Medulla oblongata (tissue), 1 donor: ENCODE data around the gene HMCN2.

ENCODE experiments used
- DNase-seq: peaks from one replicate; pipeline ENCODE4 v3.0.0-alpha.2; 2015; ENCODE audit errors: extremely low spot score

Gene HMCN2

DNA sequence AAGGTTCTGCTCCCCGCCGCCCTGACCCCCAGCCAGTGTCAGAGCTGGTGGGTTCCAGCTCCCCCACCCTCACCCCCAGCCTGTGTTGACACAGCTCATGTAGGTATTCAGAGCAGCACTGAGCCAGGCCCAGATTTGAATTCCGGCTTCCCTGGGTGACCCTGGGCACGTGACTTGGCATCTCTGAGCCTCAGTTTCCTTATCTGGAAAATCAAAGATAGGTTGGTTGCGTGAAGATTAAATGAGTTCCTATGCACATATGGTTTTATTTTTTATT is 42.0 kb downstream of the HMCN2 start:
- DNase-seq = no peak

DNA sequence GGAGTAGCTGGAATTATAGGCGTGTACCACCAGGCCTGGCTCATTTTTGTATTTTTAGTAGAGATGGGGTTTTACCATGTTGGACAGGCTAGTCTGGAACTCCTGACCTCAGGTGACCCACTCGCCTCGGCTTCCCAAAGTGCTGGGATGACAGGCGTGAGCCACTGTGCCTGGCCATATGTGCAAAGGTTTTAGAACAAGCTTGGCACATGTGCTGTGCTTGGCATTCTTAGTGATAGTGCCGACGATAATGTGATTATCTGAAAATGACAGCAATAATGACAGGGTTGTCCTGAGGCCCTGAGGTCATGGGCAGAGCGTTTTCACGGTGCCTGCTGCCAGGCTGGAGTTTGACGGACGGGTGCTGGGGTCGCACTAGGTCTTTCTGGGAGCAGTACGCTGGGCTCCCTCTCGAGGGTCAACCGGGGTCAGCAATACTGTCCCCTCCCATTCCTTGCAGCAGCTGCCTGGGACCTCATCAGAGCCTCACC is 42.6 kb downstream of the HMCN2 start:
- no peak for DNase-seq

DNA sequence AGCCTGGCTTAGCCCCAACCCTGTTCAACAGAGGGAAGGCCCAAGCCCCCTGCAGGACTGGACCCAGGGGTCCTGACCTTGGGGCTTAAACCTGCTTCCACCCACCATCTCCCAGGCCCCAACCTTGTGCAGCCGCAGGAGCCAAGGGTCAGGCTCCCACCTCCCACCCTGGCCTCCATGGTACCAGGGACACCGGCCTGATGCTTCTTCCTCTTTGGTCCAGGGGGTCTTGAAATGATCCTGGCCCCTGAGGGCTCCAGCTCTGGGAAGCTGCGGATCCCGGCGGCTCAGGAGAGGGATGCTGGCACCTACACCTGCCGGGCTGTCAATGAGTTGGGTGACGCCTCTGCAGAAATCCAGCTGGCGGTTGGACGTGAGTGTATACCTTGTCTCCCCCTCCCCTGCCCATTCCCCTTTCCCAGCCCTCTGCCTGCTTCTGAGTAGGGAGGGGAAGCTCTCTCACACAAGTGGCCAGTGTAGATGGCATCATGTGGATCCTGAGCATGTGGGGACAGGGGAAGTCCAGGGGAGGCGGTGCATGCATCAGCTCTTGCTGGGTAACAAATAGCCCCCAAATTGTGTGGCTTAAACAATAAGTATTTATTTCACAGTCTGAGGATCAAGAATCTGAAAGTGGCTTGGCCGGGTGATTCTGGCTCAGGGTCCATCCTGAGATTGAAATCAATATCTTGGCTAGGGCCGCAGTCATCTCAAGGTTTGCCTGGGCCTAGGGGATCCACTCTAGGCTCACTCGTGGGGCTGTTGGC is 44.3 kb downstream of the HMCN2 start:
- DNase-seq = no peak

DNA sequence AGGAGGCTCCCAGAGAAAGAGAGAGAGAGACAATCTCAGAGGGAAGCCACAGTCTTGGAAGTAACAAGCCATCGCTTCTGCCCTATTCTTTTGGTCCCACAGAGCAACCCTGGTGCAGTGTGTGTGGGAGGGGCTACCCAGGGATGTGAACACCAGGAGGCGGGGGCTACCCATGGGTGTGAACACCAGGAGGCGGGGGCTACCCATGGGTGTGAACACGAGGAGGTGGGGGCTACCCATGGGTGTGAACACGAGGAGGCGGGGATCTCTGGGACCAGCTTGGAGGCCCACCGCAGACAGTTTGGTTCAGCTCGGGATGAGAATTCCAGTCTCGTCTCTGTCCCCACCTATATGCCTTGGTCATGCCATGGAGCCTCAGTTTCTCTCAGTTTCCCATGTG is 44.9 kb downstream of the HMCN2 start:
- no peak for DNase-seq

DNA sequence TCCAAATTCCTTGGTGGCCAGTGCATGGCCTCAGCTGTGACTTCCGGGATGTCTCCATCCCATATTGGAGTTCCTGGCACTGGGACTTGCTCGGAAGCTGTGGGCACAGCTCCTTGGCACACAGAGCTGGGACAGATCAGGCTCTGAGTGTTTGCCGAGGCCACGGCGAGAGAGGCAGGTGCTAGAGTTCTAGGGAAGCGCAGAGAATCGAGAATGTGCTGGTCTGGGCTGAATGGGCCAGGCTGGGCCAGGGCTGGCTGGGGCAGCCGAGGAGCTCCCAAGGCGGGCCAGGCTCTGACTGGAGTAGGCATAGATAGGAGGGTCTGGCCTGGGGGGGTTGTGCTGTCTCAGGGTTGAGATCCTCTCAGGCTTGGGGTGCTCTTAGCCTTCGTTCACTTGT is 45.4 kb downstream of the HMCN2 start:
- no peak for DNase-seq

DNA sequence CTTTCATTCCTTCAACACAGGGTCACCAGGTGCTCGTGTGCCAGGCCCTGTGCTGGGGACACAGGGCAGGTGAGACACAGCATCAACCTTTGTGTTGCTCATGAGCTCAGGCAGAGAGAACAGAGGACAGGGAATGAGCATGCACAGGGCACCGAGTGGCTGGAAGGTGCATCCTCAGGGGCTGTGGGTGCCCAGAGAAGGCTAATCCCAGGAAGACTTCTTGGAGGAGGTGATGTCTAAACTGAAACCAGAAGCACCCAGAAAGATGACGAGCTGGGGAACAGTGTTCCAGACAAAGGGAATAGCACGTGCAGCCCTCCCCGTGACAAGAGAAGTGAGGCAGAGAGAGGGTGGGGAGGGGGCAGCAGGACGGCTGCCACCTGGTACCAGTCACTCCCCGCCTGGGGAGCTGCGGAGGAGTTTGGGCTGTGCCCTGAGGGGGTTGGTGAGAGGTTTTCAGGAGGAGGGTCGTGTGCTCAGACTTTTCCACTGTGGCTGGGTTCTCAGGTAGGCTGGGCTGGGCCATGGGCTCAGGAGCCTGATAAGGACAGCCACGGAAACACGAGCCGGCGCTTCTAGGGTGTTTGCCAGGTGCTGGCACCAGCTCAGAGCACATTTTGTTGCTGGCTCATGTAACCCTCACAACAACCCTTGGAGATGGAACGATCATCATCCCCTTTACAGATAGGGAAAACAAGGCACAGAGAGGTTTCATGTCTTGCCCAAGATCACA is 46.0 kb downstream of the HMCN2 start:
- no peak for DNase-seq

DNA sequence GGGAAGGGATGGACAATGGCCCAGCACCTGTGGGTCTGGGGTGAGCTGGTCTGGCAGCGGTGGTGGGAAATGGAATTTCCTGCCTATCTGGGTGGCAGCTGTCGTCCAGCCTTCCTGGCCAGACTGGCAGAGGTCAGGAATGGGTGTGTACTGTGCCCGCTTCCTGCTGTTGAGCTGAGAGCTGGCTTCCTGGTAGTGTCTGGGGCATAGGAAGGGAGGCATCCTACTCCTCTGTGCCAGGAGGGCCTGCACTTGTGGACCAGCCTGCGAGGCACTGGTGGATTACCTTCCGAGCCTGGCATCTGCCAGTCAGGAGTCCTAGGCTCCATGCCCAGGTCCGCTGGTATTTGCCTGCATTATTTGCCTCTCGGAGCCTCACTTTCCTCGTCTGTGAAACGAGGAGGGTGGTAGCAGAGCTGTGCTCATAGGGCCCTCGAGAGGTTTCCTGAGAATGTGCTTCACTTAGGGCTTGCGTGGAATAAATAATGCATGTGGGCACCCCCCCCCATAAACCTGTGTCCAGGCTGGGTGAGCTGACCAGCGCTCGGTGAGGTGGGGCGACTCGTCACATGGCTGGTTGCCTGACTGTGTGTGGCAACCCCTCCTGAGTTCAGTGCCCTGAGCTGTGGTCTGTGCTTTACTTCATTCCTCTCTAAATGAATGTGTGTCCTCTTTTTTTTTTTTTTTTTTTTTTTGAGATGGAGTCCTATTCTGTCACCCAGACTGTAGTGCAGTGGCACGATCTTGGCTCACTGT is 47.7 kb downstream of the HMCN2 start:
- DNase-seq = no peak

DNA sequence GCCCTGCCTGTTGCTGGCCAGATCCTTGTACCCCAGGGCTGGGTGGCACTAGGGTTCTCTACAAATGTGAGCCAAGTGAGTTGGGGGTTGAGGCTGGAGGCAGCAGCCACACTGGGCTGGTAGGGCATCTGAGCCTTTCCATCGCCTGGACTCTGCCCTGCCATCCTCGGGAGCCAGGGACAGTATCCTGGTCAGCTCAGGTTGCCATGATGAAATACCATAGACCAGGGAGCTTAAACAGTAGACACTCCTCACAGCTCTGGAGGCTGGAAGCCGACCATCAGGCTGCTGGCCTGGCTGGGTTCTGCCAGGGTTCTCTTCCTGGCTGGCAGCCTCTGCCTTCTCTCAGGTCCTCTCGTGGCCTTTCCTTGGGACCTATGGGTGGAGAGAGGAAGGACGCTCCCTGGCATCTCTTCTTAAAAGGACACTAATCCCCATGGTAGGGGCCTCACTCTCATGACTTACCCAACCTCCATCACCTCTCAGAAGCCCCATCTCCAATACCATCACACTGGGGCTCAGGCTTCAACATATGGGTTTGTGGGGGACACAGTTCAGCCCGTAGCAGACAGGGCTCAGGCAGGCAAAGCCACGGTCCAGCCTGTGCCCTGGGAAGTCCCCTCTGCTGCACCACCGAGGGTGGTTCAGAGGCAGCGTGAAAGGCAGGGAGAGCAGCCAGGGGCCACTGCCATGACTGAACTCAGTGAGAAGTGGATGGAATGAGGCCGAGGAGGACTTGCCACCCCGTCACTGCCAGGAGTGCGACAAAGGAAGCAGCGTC is 50.1 kb downstream of the HMCN2 start:
- DNase-seq = no peak

DNA sequence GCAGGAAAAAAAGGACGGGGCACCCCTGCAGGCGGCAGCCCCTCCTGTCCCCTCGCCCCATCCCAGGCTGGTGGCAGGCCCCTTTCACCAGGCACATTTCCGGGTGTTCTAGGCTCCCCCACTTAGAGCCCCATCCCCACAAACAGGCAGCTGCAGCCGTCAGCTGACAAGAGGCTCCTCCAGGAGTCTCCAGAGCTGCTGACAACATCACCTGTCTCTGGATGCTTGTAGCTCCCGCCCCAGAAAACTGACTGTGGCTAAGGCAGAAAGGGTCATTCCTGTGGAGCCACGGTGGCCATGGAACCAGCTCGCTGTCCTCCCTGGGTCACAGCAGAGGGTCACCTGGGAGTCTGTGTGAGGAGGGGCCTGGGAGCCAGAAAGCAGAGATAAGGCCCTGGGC is 50.9 kb downstream of the HMCN2 start:
- no peak for DNase-seq

DNA sequence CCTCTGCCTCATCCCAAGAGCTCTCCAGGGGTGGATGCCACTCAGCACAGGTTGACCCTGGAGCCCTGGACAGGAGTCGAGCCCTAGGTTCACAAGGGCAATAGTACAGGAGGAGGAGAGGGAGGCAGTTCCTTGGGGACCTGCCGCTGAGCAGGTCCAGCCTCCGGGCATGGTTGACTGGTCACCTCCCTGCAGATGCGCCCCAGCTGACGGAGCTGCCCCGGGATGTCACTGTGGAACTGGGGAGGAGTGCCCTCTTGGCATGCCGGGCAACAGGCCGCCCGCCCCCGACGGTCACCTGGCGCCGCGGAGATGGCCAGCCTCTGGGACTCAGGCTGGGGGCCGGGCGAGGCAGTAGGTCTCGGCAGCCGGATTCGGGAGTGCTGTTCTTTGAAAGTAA is 53.7 kb downstream of the HMCN2 start:
- no peak for DNase-seq

DNA sequence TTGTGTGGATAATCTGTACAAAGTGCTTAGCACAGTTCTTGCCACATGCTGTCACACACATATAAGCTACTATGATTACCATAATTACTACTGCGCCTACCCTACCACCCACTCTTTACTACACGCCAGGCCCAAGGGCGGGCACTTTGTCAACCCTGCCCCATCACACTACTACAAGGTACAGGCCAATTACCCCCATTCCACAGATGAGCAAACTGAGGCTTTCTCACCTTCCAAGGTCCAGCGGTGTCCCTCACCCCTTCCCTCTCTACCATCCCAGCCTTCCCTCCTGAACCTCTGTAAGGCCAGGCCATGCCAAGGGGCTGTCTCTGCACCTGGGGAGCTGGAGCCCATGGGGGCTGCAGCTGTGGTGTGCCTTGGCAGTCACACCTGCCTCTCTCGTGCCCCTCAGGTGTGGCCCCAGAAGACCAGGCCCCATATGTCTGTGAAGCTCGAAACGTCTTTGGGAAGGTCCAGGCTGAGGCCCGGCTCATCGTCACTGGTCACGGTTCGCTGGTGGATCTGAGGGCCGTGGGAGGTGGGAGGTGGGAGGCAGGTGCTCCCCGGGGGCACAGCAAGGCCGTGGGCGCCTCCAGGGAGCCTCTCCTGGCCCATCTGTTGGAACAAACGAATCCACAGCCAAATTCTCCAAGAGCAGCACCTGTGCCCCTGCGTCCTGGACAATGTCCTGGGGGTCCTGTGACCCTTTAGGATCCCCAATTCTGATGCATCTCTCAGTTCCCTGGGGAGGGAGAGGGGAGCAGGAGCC is 54.6 kb downstream of the HMCN2 start:
- DNase-seq = no peak

DNA sequence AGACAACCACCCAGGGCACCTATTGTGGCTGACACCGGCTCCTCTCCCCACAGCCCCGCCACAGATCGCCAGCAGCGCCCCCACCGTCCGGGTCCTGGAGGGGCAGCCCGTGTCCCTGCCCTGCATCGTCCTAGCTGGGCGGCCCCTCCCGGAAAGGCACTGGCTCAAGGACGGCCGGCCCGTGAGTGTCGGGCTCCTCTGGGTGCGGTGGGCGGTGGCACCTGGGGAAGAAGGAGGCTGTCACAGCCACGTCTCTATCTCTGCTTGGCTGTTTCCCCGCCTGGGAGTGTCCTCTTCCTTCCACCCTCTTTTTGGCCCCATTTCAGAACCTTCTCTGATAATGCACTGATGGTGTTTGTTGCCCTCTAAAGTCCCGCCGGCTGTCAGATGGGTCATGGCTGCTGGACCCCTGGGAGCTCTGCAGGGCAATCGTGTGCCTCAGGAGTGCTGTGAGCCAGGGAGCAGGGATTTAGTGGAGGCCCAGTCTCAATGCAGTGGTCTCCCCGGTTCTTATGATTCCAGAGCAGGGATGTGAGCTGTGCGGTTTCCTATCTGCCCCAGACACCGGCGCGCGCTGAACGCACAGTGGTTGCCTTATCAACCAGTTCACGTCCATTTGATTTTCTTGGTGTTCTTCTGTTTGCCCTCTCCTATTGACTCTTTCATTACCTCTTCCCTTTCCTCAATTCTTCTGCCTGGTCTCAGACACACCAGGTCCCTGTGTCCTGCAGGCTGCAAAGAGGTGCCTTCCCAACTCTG is 55.3 kb downstream of the HMCN2 start:
- DNase-seq = no peak

DNA sequence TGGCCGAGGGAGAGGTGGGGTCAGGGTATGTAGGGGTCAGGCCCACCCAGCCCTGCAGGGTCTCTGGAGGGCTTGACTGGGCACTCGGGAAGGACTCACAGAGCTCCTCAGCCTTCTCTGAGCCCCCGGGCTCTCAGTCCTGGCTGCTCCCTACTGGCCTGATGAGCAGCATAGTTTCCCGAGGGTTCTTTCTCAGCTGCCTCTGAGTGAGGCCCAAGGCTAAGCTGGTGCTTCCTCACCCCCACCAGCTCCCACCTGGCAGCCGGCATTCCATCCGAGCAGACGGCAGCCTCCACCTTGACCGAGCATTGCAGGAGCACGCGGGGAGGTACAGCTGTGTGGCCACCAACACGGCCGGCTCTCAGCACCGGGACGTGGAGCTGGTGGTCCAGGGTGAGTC is 56.0 kb downstream of the HMCN2 start:
- DNase-seq = no peak

DNA sequence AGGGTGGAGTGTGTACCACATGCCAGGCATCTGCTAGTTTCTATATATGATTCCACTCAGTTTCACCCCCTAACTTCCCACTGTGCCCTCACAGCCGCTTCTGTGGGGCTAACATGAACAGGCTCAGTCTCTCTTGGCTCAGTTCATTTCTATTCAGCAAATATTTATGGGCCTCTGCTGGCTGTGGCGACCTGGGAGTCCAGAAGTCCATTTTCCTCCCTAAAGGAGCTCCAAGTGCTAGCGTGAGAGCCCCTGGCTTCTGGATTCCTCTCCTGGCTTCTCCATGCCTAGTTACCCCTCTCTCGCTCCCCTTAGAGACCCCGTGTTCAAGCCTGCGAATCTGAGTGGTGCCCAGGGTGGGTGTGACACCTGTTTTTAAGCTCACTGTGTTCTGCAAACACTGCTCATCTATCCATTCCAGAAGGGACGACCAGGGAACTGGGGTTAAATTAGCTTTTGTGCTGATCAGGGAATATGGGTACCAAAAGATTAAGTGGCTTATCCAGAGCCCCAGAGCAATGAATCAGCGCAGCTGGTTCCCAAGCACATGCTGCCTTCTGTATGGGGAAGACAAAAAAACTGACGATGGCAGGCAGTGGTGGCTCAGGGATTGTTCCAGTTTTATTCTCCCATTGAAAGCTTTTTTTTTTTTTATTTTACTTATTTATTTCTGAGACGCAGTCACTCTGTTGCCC is 57.6 kb downstream of the HMCN2 start:
- no peak for DNase-seq

DNA sequence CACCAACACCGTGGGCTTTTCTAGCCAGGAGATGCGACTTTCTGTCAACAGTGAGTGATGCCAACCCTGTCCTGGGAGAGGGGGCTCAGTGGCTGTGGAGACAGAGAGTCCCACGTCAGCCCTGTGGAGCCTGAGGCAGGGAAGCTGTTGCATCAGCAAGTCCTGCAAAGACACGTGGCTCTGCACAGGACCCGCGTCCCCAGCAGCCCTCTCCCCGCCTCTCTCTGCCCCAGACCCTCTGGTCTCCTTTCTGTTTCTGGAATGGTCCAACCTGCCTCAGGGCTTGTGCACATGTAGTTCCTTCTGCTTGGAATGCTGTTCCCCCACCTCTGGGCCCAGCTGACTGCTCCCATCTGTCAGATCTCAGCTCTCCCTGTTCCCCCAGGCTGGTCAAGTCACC is 60.4 kb downstream of the HMCN2 start:
- no peak for DNase-seq

DNA sequence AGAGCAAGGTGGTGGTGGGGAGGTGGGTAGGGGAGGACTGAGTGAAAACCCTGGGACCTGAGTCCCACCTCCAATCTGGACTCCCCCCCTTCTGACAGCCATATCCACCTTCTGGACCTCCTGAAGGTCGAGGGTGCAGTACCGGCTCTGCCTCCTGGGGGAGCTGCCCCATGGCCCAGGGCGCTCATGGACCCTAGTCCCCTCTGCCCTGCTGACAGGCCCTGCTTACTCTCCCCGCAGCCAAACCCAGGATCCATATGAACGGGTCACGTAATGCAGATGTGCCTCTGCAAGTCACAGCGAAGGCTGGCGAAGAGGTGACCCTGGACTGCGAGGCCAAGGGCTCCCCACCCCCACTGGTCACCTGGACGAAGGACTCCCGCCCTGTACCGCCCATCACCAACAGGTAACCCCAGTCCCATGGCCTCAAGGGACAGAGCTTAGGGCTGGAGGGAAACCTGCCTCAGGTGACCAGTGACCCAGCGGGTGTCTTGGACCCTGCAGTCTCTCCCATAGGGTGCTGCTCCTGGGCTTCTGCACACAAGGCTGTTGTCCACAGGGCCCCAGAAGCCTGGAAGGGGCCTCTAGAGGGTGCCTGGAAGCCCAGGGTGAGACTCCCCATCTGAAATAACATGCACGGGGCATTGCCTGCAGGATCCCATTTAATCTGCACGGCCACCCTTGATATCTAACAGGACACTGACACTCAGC is 61.7 kb downstream of the HMCN2 start:
- DNase-seq = no peak

DNA sequence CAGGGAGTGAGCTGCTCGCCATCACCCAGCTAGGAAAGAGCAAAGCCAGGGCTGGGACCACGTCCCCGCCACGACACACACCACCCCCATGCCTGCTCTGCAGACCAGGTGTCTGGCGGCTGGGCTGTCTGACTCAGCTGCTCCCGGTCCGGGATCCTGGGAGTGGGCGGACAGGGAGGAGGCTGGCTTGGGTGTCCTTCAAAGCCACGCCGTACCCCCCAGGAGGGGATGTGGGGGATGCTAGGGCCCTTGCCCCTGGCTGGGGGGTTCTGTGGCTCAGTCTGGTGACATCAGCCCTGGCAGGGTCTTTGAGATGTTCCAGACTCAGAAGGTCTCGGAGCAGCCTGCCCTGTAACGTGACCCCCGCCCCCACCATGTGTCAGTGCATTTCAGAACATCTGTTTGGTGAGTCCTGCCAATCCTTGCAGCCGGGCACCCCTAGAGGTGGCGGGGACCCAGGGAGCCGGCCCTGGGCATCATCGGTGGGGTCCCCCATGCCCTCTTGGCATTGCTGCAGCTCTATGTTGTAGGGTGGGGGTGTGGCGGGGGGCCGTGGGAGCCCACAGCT is 62.3 kb downstream of the HMCN2 start:
- no peak for DNase-seq

DNA sequence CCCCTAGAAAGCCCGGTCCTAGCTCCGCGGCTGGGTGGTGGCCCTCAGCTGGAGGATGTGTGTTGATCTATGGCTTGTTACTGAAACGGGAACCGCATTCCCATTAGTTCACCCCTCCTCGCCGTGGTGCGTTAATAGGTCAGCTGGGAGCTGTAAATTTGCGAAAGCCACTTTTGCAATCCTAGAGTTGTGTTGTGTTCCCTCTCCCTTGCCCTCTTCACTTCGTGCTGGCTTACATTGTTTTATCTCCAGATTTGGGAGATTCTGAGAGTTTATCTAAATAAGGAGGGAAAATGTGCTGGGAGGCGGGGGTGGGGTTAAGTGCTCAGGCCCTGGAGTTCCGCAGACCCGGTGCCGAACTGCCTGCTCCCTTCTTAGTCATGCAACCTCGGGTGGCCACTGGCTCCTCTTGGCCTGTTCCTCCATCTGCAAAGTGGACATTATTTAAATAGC is 62.8 kb downstream of the HMCN2 start:
- DNase-seq = no peak

DNA sequence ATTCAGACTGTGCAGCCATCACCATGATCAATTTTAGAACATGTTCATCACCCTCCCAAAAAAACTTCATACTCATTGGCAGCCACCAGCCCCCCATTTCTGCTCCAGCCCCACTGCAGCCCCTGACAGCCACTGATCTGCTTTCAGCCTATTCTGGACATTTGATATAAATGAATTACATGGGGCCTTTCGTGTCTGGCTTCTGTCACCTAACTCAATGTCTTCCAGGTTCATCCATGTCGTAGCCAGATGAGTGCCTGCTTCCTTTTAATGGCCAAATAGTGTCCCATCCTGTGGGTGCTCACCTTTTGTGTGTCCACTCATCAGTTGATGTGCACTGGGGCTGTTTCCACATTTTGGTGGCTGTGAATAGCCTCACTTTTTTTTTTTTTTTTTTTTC is 63.5 kb downstream of the HMCN2 start:
- no peak for DNase-seq
